KOPT-K1 (cell line): ENCODE results near the gene SLC25A25.

Experiments used
- H3K27ac ChIP-seq: fragments of 200-600 bp; sonication (generic); 2 replicates; pipeline ENCODE4 v1.5.1; 2016; ENCODE audit warnings: antibody characterized with exemption, mild to moderate bottlenecking, low read depth, low read length; ENCODE audit not compliant: poor library complexity, severe bottlenecking
- H3K36me3 ChIP-seq: fragments of 200-600 bp; sonication (generic); 2 replicates; pipeline ENCODE4 v1.5.1; 2017; ENCODE audit warnings: antibody characterized with exemption, mild to moderate bottlenecking, low read length, moderate library complexity; ENCODE audit not compliant: insufficient read depth
- H3K9me3 ChIP-seq: fragments of 200-600 bp; sonication (generic); 2 replicates; pipeline ENCODE4 v1.5.1; 2017; ENCODE audit warnings: antibody characterized with exemption, low read length, mild to moderate bottlenecking; ENCODE audit not compliant: insufficient read depth, poor library complexity, severe bottlenecking

The SLC25A25 gene

DNA sequence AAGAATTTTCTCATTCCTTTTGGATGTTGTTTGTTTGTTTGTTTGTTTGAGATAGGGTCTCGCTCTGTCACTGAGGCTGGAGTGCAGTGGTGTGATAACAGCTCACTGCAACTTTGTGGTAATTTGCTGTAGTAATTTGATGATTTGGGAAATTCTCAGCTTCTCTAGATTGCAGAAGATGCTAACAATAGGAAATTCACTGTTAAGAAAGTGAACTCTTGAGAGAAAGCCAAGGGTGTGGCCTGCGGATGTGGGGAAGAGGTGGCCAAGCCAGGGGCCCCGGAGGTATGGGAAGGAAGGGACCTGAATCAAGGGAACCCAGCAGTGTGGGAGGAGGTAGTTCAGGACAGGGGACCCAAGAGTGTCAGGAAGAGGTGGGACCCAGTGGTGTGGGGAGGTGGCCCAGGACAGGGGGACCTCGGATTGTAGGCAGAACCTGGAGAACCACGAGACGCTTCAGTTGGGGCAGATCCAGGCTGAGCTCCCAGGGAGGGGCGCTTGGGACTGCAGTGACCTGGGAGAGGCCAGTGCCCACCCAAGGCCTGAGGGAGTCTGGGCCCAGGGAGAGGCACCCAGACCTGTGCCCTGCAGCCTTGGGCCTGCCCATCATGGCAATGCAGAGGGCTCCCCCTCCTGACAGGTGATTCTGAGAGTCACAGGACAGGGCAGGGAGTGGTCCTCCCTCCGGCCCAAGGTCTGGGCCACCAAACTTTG, 75.7 kb downstream of the SLC25A25 start:
- Histone ChIP-seq H3K27ac (no peak overlapping the region), H3K9me3 (no peaks in the 10 kb centered on the region), H3K36me3 (no peaks in the 10 kb centered on the region)

DNA sequence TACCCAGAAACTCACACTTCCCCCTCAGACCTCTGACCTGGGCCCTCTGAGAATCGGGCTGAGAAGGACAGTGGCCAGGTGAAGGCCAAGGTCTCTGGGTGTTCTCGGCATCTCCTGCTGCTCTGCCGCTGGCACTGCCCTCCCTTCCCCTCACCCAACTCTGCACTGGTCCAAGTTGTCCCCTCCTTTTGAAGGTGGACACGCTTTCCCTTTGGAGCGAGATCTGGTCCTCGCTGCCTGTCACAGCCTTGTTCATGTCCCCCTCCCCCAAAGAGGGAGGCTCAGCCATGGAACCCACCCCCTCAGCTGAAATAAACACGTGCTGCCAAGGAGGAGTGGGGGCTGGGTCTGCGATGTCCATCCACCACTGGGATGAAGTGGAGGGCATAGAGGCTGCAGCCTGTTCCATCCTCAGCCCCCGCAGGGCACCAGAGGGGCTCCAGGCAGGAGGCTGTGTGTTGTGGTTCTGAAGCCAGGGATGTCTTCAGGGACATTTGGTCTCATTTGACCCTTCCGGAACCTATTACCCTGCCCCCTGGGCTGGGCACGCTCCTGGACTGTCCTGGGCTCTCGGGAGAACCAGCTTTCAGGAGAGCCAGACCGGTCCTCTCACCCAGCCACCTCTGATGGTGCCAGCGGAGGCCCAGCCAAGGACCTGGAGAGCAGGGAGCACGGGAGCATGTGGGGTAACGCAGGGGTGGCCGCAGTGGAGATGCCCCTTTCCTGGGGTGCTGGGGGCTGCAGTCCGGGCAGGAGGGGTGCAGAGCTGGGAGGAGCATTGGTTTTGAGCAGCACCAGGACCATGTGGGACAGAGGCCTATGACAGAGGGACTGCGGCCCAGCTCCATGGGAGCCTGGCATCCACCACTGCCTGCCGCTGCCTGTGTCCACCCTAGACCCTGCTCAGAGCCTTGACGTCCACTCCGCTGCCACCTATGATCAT, 76.5 kb downstream of the SLC25A25 start:
- no peak overlapping the region for H3K27ac ChIP-seq
- H3K36me3 ChIP-seq: no peaks in the 10 kb centered on the region

DNA sequence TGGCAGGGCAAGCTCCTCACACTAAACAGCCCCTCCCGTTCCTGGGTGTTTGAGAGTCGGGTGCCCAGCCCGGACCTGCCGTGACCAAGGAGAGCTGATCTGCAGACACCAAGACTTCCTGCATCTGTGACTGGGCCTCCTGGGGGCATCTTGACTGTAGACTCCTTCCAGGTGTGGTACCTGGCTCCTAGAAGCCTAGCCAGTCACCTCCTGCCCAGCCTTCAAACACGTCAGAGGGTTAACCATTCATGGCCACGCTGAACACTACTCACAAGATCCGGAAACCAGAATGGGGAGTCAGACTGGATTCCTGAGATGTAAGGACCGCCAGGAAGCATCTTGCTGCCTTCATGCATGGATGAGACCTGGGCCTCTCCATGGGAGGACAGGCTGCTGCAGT, 77.5 kb downstream of the SLC25A25 start:
- Histone ChIP-seq H3K36me3 (no peaks in the 10 kb centered on the region), H3K9me3 (no peaks in the 10 kb centered on the region), H3K27ac (no peak overlapping the region)

More for the DNA sequence above, 76.5 kb downstream of the SLC25A25 start:
- H3K9me3 ChIP-seq: no peaks in the 10 kb centered on the region

DNA sequence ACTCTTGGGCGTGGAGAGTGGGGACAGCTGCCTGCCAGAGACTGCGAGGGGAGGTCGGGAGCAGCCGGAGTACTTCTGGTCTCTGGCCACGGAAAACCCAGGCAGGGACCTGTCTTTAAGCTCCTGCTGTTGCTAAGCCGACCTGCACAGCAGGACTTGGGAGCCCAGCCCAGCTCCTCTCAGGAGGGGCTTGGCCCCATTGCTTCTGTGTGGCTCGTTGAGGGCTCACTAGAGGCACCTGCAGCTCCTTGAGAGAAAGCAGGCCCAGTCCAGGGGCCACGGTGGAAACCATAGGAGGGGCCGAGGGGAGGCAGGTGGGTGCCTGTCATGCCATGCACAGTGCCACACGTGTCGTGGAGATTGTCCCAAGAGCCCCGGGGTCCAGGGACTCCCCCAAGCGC, 77.9 kb downstream of the SLC25A25 start:
- Histone ChIP-seq H3K9me3 (no peaks in the 10 kb centered on the region), H3K27ac (no peak overlapping the region), H3K36me3 (no peaks in the 10 kb centered on the region)

DNA sequence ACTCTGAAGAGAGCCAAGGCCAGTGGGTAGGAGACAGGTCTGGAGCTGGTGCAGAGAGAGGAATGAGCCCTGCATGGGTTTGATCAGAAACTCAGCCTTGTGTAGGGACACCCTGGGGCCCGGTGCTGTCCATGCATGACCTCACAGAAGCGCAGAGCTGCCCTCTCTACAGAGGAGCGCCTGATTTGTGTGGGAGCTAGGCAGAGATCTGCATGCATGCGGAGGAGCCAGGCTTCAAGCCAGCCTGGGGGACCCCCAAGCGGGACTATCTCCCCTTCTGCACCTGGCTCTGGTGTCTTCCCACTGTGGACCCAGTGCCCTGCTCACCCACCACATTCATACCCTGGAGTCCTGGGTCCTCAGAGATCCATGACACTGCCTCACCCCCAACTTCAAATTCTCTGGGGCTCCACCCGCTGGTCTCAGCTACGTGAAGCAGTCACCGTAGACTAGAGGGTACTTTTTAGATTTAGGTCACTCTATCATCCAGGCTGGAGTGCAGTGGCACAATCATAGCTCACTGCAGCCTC, 78.6 kb downstream of the SLC25A25 start:
- H3K9me3 ChIP-seq: no peaks in the 10 kb centered on the region
- no peak overlapping the region for H3K27ac ChIP-seq
- no peaks in the 10 kb centered on the region for H3K36me3 ChIP-seq

DNA sequence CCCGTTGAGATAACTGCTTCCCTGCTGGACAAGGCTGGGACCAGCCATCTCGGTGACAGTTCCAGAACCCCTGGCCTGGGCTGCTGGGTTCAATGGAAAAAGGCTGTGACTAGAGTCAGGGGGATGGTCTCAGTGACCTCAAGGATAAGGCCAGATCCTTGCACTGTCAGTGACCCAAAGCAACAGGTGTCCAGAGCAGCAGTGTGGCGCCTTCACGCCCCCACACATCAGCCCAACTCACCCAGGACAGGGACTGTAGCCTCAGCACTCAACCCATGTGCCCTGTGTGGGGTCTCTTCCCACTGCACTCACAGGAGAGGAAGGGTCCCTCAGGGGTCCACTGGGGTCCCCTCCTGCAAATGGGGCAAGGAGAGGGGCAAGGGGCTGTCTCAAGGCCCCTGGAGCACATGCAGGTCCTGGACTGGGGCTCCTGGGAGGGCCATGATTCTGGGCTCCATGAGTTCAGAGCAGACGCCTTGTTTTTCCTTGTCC, 80.5 kb downstream of the SLC25A25 start:
- H3K36me3 ChIP-seq: no peaks in the 10 kb centered on the region
- no peaks in the 10 kb centered on the region for H3K9me3 ChIP-seq
- no peak overlapping the region for H3K27ac ChIP-seq

DNA sequence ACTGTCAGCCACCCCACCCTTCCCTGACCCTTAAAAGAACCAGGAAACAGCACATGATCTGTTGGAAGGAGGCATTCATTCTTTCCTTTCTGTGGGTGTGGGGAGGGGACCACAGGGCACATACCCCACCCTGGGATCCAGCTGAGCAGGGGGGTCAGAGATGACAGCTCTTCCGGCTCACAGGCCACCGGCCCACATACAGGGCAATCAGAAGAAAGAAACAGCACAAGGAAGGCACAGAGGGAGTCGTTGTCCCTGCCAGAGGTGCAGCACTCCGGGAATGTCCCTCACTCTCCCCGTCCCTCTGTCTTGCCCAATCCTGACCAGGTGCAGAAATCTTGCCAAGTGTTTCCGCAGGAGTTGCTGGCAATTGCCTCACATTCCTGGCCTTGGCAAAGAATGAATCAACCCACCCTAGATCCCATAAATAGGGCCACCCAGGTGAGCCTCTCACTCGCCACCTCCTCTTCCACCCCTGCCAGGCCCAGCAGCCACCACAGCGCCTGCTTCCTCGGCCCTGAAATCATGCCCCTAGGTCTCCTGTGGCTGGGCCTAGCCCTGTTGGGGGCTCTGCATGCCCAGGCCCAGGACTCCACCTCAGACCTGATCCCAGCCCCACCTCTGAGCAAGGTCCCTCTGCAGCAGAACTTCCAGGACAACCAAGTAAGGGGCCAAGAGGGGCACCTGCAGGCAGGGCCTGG, 81.1 kb downstream of the SLC25A25 start, which contains the start of gene LCN2:
TSS of gene LCN2 (plus strand) at position 453 of the 701 bp plus-strand sequence. CDS start at position 526, 73 bp downstream.
- no peaks in the 10 kb centered on the region for H3K9me3 ChIP-seq
- H3K27ac ChIP-seq: no peak within 1 kb of the TSS
- H3K36me3 ChIP-seq: no peaks in the 10 kb centered on the region

DNA sequence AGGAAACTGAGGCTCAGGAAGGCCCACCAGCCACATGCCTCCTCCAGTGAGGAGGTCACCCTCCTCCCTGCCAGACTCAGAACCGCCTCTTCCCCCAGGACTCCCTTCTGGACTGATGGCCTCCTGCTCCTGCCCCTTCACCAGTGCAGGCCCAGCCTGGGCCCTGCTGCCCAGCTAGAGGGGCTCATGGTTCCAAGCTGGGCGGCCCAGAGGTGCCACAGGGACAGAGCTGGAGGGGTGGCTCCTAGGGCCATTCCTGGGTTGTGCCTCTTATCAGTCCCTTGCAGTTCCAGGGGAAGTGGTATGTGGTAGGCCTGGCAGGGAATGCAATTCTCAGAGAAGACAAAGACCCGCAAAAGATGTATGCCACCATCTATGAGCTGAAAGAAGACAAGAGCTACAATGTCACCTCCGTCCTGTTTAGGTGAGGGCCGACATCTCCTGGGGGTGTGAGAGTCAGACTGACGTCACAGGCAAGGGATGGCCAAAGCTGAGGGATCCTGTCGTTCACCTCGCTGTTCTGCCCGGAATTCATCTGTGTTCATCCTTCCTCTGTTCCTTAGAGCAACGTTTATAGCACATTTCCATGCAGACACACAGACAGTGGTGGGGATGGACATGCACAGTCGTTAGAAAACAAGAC, 82.0 kb downstream of the SLC25A25 start:
- Histone ChIP-seq H3K9me3 (no peaks in the 10 kb centered on the region), H3K36me3 (no peaks in the 10 kb centered on the region), H3K27ac (no peak overlapping the region)

DNA sequence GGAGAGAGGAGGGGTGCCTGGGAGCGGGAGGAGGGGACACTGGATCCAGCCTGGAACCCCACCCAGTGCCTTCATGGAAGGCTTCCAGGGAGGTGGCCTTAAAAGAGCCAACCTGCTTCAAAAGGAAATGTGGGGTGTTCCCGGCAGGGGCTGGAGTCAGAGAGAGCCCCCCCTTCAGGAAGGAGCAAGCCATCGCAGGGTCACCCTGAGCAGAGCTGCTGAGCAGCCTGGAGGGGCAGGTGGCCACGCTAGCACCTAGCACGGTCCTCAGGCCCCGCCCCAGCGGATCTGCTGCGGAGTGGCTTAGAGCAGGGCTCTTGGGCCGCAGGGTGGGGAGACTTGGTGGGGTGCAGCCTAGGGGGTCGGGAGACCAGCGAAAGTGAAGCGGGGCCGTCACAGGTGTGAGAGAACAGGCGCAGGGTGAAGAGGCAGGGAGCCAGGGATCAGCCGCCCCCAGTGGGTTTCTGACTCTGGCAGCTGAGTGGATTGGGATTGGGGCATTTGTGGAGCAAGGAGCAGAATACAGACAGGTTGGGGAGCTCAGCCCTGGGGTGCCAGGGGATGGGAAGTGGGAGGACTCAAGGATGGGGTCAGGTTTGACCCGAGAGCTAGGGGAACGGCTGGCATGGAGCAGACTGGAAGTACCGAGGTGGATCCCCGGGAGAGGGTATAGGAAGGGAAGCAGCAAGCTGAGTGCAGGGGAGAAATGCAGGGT, 82.7 kb downstream of the SLC25A25 start:
- no peak overlapping the region for H3K27ac ChIP-seq
- no peaks in the 10 kb centered on the region for H3K36me3 ChIP-seq
- no peaks in the 10 kb centered on the region for H3K9me3 ChIP-seq

DNA sequence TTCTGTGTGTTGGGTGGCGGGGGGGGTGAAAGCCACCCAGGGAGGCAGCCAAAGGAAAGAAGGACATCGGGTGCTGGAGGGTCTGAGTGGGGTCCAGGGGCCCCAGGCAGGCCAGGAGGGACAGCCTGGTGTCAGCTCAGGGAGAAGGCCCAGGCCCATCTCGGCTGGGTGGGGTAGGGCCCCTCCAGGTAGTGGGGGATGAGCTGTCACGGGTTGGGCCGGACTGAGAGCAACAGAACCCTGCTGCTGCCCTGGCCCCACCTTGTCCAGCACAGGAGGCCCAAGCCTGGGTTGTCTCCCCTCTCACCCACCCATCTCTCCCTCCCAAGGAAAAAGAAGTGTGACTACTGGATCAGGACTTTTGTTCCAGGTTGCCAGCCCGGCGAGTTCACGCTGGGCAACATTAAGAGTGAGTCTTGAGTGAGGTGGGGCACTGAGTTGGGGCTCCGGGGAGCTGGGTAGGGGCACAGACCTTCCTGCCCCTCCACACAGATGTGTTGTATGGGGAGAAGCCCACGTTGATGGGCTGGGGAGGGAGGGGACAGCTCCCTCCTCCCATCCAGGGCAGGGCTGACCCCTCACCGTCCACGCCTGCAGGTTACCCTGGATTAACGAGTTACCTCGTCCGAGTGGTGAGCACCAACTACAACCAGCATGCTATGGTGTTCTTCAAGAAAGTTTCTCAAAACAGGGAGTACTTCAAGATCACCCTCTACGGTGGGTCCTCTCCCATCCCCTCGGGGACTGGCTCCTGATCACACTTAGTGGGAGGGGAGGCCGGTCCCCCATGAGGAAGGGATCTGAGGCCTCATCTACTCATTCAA, 83.5 kb downstream of the SLC25A25 start:
- no peak overlapping the region for H3K27ac ChIP-seq
- H3K9me3 ChIP-seq: no peaks in the 10 kb centered on the region
- H3K36me3 ChIP-seq: no peaks in the 10 kb centered on the region

DNA sequence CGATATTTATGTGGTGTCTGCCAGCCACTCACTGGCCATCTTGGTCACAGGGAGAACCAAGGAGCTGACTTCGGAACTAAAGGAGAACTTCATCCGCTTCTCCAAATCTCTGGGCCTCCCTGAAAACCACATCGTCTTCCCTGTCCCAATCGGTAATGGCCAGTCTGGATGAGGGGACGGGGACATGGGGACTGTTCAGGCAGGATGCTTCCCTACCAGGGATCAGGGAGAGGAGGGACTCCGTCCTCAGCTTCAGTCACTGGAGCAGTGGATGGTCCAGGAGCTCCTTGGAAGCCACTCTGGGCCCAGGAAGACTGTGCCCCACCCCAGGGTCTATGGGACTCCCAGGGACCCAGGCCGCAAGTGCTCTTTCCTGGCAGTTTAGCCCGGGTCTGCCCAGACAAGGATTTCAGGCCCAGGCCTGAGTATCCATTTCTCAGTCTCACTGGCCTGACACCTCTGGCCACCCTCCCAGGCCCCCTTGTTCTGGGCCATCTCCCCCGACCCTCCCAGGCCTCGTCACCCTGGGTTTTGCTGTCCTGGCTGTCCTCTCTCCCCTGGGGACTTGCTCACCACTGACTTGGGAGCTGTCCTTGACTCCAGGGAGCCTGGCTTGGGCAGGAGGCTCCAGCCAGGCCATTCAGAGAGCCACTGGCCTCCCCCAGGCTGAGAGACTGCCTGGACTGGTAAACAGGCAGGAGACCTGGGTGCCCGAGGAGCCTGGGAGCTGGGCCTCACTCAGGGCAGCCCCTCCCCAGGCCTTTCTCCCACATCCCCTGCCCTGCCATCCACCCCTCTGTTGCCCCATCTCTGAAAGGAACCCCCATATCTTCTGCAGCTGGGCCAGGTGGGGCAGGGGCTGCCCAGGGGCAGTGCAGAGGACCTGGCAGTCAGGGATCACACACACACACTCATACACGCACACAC, 84.4 kb downstream of the SLC25A25 start:
- H3K27ac ChIP-seq: no peak overlapping the region
- no peaks in the 10 kb centered on the region for H3K36me3 ChIP-seq
- H3K9me3 ChIP-seq: no peaks in the 10 kb centered on the region

DNA sequence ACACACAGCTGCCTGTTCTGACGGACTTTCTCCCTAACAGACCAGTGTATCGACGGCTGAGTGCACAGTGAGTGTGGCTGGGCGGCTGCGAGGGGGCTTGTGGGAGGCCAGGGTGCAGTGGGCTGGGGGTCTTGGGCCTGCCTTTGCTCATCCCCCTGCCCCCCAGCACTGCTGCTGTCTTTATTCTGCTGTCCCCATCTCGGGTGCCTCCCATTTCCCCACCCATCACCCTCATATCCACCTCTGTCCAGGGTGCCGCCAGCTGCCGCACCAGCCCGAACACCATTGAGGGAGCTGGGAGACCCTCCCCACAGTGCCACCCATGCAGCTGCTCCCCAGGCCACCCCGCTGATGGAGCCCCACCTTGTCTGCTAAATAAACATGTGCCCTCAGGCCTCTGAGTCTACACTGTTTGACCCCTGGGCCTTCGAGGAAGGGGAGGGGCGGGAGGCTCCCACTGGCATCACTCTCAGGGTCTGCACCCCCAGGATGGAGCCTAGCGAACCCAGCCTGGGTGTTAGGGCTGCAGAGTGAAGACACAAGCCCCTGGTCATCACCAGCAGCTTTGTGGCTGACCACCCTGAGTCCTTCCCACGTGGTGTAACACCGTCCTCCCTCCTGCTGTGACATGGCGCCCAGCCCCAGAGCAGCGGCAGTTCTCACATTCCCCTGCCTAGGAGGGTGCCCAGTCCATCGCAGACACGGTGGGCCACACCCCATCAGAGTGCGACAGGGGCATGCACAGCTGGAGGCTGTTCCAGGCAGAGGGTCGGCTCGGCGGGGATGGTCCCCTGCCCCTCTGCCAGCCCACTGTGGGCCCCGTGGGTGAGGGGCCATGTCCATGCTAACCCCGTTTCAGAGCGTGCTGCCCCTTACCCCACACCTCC, 85.3 kb downstream of the SLC25A25 start:
- Histone ChIP-seq H3K9me3 (no peaks in the 10 kb centered on the region), H3K27ac (no peak overlapping the region), H3K36me3 (no peaks in the 10 kb centered on the region)
